Right renal pelvis (tissue), 4 donors: ENCODE measurements around the gene FUT6. TPM values are rescaled to one million over a fixed set of nuclear protein-coding genes. Genes with fewer than 3 reads are reported as not detected.
A peak's percentile ranks its signal among the peaks of the same experiment; 100 is the strongest.

Experiments used
- DNase-seq, 4 donors: peaks; one replicate each; pipeline ENCODE4 v3.0.0-alpha.2; 2013; ENCODE audit warnings: low read depth in 4 of 4, low spot score in 3 of 4, missing footprints in 1 of 4
- polyA plus RNA-seq, 4 donors: library from polyadenylated mRNA; unstranded; fragments of 120-200 nt; gene quantifications; one replicate each; pipeline ENCODE4 v1.2.1, GENCODE V29; 2013; ENCODE audit not compliant: insufficient read length in 4 of 4

The FUT6 gene
- polyA plus RNA-seq, 4 donors: 6.9 to 14.2 (median 10.8) TPM

DNA sequence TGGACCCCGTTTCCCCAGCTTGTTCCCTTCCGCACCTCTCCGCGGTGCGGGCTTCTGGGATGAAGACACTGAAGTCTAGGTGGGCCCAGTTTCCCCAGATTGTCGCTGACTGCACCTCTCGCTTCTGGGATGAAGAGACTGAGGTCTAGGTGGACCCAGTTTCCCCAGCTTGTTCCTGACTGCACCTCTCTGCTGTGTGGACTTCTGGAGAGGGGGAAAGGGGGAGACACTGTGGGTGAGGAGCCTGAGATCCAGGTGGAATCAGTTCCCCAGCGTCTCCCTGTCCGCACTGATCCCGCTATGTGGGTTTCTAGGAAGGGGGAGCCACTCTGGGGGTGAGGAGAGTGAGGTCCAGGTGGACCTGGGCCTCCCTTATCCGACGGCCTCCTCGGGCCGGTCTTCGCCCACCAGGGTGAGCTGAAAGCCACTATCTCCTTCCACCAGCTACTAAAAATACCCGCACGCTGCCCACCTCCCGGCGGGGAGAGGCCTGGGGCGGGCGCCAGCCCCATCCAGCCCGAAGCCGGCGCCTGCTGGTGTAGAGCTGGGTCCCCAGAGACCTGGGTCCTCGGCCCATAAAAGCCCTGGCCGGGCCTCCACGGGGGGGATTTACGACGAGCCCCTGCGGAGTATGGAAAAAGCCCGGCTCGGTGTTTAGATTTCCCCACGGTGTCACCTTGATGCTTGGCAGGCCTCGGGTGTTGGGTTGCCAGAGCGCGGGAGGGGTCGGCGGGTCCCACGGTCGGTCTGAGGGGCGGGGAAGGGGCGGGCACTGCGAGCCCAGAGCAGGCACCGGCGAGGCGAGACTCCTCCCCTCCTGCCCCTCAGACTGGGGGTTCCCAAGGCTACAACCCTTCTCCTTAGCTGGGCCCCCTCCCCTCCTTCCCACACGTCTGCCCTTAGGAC, 10.6 kb downstream of the FUT6 start:
- peak; percentile 60 to 74 (median 68) for DNase-seq

DNA sequence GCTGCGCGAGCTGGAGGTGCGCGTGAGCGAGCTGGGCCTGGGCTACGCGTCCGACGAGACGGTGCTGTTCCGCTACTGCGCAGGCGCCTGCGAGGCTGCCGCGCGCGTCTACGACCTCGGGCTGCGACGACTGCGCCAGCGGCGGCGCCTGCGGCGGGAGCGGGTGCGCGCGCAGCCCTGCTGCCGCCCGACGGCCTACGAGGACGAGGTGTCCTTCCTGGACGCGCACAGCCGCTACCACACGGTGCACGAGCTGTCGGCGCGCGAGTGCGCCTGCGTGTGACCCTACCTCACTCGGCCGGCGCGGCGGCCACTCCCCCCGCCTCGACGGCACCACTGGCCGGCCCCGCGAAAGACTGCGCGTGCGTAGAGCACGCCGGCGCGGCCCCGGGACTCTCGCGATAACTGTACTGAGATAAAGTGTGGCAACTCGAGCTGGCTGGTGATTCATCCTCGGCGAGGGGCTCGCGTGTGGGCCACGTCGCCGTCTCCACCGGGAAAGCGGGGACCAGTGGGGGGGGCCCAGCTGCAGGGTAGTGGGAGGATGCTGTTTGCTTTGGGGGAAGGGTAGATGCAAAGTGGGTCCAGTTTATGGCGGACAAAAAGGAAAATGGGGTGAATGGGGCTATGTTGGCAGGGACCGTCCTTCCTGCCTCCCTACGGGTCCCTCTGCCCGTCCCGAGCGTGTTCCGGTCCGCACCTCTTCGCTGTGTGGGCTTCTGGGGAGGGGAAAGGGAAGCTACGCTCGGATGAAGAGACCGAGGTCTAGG, 11.4 kb downstream of the FUT6 start:
- peak; percentile 87 to 95 (median 92) for DNase-seq

GRCh38 chr19:5827342-5827890, 12.1 kb downstream of the FUT6 start:
- no peak for DNase-seq

- peak in 1 of 4 donors; percentile 72 for DNase-seq
These were observed 12.8 kb downstream of the FUT6 start for GRCh38 chr19:5826531-5827341.

DNA sequence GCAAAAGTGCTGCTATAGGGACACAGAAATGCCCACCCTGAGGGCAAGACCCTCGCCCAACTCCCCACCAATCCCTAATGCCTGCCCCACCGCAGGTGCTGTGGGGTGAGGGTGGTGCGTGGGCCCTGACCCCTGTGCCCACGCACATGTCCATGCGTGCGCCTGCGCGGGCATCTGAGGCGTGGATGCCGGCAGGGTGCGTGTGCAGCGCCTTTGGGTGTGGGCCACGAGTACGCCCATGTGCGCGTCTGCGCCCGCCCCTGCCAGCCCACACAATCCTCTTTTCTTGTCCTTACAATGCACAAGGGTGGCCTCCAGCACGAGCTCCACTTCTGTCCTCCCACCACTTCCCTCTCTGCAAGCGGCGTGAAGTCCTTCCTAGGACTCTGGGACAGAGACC, 14.3 kb downstream of the FUT6 start:
- DNase-seq: no peak

GRCh38 chr19:5824751-5825150, 14.8 kb downstream of the FUT6 start:
- no peak for DNase-seq

GRCh38 chr19:5823579-5824281, 15.8 kb downstream of the FUT6 start:
- DNase-seq: no peak

DNA sequence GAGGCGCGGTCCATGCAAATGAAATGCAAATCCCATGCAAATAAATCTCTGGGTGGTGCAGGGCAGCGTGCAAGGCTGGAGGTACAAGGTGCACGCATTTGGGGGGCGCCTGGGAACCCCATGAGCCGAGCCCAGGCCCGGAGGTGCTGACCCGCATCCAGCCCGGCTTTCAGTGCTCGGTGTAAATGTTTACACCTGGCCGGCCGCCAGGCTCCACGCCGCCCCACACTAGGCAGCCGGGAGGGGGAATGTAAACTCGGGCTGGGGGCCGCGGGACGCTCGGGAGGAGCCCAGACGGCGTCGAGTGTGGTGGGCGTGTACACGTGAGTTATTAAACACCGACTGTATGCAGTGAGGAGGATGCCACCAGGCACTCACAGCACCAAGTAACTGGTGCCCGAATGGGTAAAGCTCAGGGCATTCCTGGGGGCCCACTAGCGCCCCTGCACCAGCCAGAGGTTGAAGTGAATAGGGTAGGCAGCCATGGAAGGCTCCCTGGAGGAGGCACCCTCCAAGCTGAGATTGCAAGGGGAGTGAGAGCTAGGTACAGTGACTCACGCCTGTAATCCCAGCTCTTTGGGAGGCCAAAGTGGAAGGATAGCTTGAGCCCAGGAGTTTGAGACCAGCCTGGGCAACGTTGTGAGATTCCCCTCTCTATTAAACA, 17.2 kb downstream of the FUT6 start:
- no peak for DNase-seq

GRCh38 chr19:5821521-5822180, 17.9 kb downstream of the FUT6 start:
- no peak for DNase-seq

GRCh38 chr19:5820785-5821184, 18.7 kb downstream of the FUT6 start:
- no peak for DNase-seq

DNA sequence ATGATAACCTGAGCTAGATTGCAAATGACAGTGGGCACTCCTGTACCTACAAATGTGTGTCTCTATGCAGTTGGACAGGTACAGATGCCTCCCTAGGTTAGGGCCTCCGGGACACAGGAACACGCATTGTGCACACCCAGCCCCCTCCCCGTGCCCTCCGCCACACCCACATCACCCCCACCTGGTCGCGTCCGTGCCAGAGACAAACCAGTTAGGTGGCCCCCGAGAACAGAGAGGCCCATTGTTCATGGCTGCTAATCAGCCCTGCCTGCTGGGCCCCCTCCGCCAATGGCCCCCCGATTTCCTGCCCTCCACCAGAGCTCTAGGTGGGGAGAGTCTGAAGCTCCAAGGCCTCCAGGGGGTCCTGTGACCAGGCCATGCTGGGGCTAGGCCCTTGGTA, 20.9 kb downstream of the FUT6 start:
- DNase-seq: no peak

- no peak for DNase-seq
These were observed 22.3 kb downstream of the FUT6 start for GRCh38 chr19:5817218-5817617.

DNA sequence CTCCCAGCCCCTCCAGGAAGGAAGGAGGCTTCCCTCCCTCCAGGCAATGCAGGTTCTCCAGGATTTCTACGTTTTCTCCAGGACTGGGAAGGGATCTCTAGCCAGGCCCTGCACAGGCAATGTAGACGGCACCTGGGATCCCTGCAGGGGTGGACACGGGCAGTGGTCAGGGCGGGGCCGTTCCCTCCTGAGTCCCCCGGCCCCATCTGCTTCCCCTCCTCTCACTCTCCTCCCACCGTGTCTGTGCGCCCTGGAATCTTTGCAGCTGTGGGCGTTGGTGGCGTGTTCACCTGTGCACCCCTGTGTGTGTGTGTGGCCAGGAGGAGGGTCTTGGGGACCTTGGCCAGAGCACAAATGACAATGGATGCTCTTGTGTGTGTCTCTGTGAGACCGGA, 24.7 kb downstream of the FUT6 start:
- DNase-seq: no peak

GRCh38 chr19:5814123-5814851, 25.2 kb downstream of the FUT6 start:
- DNase-seq: no peak

DNA sequence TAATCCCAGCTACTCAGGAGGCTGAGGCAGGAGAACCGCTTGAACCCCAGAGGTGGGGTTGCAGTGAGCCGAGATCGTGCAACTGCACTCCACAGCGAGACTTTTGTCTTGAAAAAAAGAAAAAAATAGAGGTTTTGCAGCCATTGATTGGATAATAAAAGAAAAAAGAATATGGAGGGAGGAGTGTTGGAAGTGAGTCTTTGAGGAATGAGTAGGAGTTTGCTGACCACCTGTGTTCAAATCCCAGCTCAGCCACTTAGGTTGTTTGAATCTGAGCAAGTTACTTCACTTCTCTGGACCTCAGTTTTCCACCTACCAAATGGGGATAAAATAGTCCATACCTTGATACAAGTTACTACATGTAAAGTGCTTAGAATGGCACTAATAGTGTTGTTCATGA, 28.4 kb downstream of the FUT6 start:
- no peak for DNase-seq

GRCh38 chr19:5809469-5809868, 30.0 kb downstream of the FUT6 start:
- DNase-seq: no peak

DNA sequence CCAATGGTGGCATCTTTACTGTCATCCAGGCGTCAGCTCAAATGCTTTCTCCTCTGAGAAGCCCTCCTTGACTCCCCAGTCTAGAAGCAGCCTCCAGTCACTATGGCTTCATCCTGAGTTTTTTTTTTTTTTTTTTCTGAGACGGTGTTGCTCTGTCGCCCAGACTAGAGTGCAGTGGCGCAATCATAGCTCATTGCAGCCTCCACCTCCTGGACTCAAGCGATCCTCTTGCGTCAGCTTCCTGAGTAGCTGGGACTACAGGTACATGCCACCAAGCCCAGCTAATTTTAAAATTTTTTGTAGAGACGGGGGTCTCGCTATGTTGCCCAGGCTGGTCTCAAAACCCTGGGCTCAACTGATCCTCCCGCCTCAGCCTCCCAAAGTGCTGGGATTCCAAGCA, 30.4 kb downstream of the FUT6 start:
- DNase-seq: no peak

- no peak for DNase-seq
These were observed 31.2 kb downstream of the FUT6 start for GRCh38 chr19:5808120-5808816.
